ENCODE data around the gene IPPK. TPM values are rescaled to one million over a fixed set of nuclear protein-coding genes. Genes with fewer than 3 reads are reported as not detected.

Gene IPPK
- polyA plus RNA-seq, 1 experiment, result 16.2 TPM

GRCh38 chr9:92603100-92603499 is 66.8 kb downstream of the IPPK start:
- no peaks in the 10 kb centered on the region for H3K36me3 ChIP-seq (ENCODE audit: control insufficient read depth, insufficient read depth, low read length)
- no peak for DNase-seq (ENCODE audit: low read depth)
- H3K4me3 ChIP-seq (ENCODE audit: low read depth, low read length), result no peak overlapping the region
- TF ChIP-seq CTCF (IDR thresholded peaks at IDR 0.05; ENCODE audit: insufficient read depth, low read depth, low read length), result no peak
- ChIA-PET POLR2A (no interaction called here), CTCF (no interaction called here)
- H3K27me3 ChIP-seq (ENCODE audit: control insufficient read depth, insufficient read depth, low read length), result no peaks in the 10 kb centered on the region

DNA sequence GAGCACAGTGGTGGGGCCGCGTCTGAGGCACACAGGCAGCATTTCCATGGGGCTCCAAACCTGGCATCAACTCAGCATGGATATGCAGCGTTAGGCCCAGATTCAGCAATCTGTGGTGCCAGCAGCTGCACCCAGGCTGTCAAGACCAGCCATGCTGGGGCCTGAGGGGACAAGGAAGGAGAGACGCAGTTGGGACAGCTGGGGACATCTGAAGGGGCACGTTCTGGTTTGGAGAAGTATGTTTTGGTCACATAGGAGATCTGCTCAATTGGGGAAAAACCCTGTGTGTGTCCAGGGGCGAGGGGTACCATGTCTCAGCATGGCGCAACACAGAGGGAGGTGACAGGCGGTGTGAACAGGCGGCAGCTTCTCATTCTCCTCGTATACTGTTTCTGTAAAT is 67.5 kb downstream of the IPPK start:
- POLR2A ChIA-PET, result no interaction called here
- CTCF ChIA-PET, result no interaction called here
- H3K4me3 ChIP-seq (ENCODE audit: low read depth, low read length), result no peak overlapping the region
- TF ChIP-seq CTCF (IDR thresholded peaks at IDR 0.05; ENCODE audit: insufficient read depth, low read depth, low read length), result no peak
- H3K27me3 ChIP-seq (ENCODE audit: control insufficient read depth, insufficient read depth, low read length), result no peaks in the 10 kb centered on the region
- H3K36me3 ChIP-seq (ENCODE audit: control insufficient read depth, insufficient read depth, low read length), result no peaks in the 10 kb centered on the region
- DNase-seq (ENCODE audit: low read depth), result no peak

DNA sequence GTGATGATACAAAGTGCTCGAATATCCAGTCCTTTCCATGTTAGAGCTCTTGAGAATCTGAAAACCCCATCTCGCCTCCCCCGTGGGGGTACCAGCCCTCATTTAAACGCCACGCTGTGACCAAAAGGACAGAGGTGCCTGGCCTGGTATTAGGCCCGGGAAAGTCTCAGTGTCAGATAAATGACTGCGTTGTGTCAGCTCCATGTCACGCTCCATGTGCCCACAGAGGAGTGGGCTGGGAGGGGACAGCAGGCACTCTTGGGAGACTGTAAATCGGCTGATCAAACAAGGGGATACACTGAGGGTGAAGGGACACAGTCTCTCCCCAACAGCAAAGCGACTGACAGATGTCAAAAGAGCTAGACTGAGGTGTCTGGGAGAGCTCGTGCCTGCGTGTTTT is 68.5 kb downstream of the IPPK start:
- POLR2A ChIA-PET, result no interaction called here
- CTCF ChIA-PET, result interaction anchor here (0.6 kb wide), 1 partner anchor 64 kb away, joined by 3 read pairs; no protein-coding TSS in a partner anchor
- H3K36me3 ChIP-seq (ENCODE audit: control insufficient read depth, insufficient read depth, low read length), result no peaks in the 10 kb centered on the region
- H3K27me3 ChIP-seq (ENCODE audit: control insufficient read depth, insufficient read depth, low read length), result no peaks in the 10 kb centered on the region
- TF ChIP-seq CTCF (IDR thresholded peaks at IDR 0.05; ENCODE audit: insufficient read depth, low read depth, low read length), result no peak
- no peak for DNase-seq (ENCODE audit: low read depth)
- no peak overlapping the region for H3K4me3 ChIP-seq (ENCODE audit: low read depth, low read length)

- peak; percentile 47 for DNase-seq (ENCODE audit: low read depth)
- Histone ChIP-seq H3K36me3 (ENCODE audit: control insufficient read depth, insufficient read depth, low read length) (no peaks in the 10 kb centered on the region), H3K4me3 (ENCODE audit: low read depth, low read length) (no peak overlapping the region), H3K27me3 (ENCODE audit: control insufficient read depth, insufficient read depth, low read length) (no peaks in the 10 kb centered on the region)
- POLR2A ChIA-PET, result no interaction called here
- TF ChIP-seq CTCF (IDR thresholded peaks at IDR 0.05; ENCODE audit: insufficient read depth, low read depth, low read length), result no peak
- CTCF ChIA-PET, result interaction anchor here (0.6 to 0.8 kb wide), 2 partner anchors 11 to 63 kb away, joined by 3 read pairs; no protein-coding TSS in a partner anchor
Observed at GRCh38 chr9:92600462-92601261, 69.3 kb downstream of the IPPK start.

DNA sequence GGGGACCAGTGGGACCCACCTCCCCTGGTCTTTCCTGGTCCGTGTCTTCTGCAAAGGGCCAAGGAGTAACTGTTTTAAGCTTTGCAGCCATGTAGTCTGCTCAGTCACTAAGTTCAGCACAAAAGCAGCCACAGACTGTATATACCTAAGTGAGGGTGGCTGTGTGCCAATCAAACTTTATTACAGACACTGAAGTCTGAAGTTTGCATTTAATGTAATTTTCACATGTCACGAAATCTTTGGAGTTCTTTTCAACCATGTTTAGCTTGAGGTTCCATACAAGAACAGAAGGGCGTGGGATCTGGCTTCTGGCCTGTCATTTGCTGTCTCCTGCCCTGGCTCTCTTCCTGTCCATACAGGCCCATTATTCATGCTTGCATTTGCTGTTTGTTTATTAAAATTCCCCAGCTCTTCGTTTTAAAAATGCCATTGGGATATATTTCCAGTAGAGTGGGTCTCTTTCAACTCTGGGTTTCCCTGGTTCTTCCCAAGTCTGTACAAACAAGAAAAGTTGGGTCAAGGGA is 69.9 kb downstream of the IPPK start:
- no peaks in the 10 kb centered on the region for H3K36me3 ChIP-seq (ENCODE audit: control insufficient read depth, insufficient read depth, low read length)
- no peak for TF ChIP-seq CTCF (IDR thresholded peaks at IDR 0.05; ENCODE audit: insufficient read depth, low read depth, low read length)
- no peaks in the 10 kb centered on the region for H3K27me3 ChIP-seq (ENCODE audit: control insufficient read depth, insufficient read depth, low read length)
- no peak overlapping the region for H3K4me3 ChIP-seq (ENCODE audit: low read depth, low read length)
- DNase-seq (ENCODE audit: low read depth), result no peak
- ChIA-PET POLR2A (no interaction called here), CTCF (interaction anchor here (0.8 kb wide), 1 partner anchor 11 kb away, joined by 3 read pairs; no protein-coding TSS in a partner anchor)

All from BJ (cell line).